CD4-positive, alpha-beta memory T cell (primary cell): ENCODE data around the gene NTNG1. TPM values are rescaled to one million over a fixed set of nuclear protein-coding genes. Genes with fewer than 3 reads are reported as not detected.

ENCODE experiments used
- CTCF ChIA-PET: fragments of 350-600 bp; sonication (Branson Sonifier 250); formaldehyde crosslinking; loops from one replicate; lab custom pipeline; 2021; ENCODE audit warnings: inconsistent platforms; ENCODE audit not compliant: partially characterized antibody; lab: Charles Lee
- POLR2A ChIA-PET: fragments of 350-600 bp; sonication (Branson Sonifier 250); formaldehyde crosslinking; loops from one replicate; lab custom pipeline; 2021; ENCODE audit not compliant: partially characterized antibody; lab: Charles Lee
- DNase-seq, 5 donors: peaks; one replicate each; pipeline versions ENCODE4 v3.0.0 to v3.0.0-alpha.2; 2020 to 2022; ENCODE audit warnings: mixed read lengths in 1 of 5
- H3K27ac ChIP-seq: one replicate; pipeline ENCODE4 v1.7.0; 2013; ENCODE audit warnings: low read depth, low read length
- H3K27me3 ChIP-seq: 2 replicates; pipeline ENCODE4 v1.7.0; 2013; ENCODE audit warnings: mild to moderate bottlenecking, low read length, moderate library complexity; ENCODE audit not compliant: insufficient read depth
- H3K36me3 ChIP-seq: 2 replicates; pipeline ENCODE4 v1.7.0; 2013; ENCODE audit warnings: mild to moderate bottlenecking, low read length, moderate library complexity; ENCODE audit not compliant: insufficient read depth
- H3K4me1 ChIP-seq: 2 replicates; pipeline ENCODE4 v1.7.0; 2013; ENCODE audit warnings: mild to moderate bottlenecking, low read length, moderate library complexity; ENCODE audit not compliant: insufficient read depth
- H3K4me3 ChIP-seq, 2 donors: one replicate each; pipeline ENCODE4 v1.7.0; 2013; ENCODE audit warnings: low read length in 2 of 2, mild to moderate bottlenecking in 1 of 2
- H3K9me3 ChIP-seq, 2 donors: one replicate each; pipeline ENCODE4 v1.7.0; 2013; ENCODE audit warnings: low read length in 2 of 2, control low read depth in 1 of 2; ENCODE audit not compliant: control insufficient read depth in 1 of 2
- H3K27ac Mint-ChIP-seq, 7 donors: one replicate each; pipeline ENCODE4 v1.8.0; 2020 to 2021; ENCODE audit warnings: mixed read lengths in 7 of 7, mild to moderate bottlenecking in 6 of 7, inconsistent platforms in 3 of 7, moderate library complexity in 3 of 7
- H3K27me3 Mint-ChIP-seq, 2 donors: one replicate each; pipeline ENCODE4 v1.8.0; 2020 to 2021; ENCODE audit warnings: mixed read lengths in 2 of 2
- H3K36me3 Mint-ChIP-seq, 2 donors: one replicate each; pipeline ENCODE4 v1.8.0; 2020 to 2021; ENCODE audit warnings: mixed read lengths in 2 of 2, inconsistent platforms in 1 of 2, mild to moderate bottlenecking in 1 of 2
- H3K4me1 Mint-ChIP-seq, 4 donors: one replicate each; pipeline ENCODE4 v1.8.0; 2020 to 2021; ENCODE audit warnings: mixed read lengths in 4 of 4, mild to moderate bottlenecking in 1 of 4
- H3K4me3 Mint-ChIP-seq, 8 donors: one replicate each; pipeline ENCODE4 v1.8.0; 2020 to 2021; ENCODE audit warnings: mixed read lengths in 8 of 8, mild to moderate bottlenecking in 7 of 8, moderate library complexity in 6 of 8, inconsistent platforms in 3 of 8
- H3K9me3 Mint-ChIP-seq, 8 donors: one replicate each; pipeline ENCODE4 v1.8.0; 2020 to 2021; ENCODE audit warnings: mixed read lengths in 8 of 8, mild to moderate bottlenecking in 5 of 8, inconsistent platforms in 3 of 8, moderate library complexity in 1 of 8
- intact Hi-C: fragments of 100-400 bp; cut with micrococcal nuclease; formaldehyde crosslinking; loops from one replicate; pipeline ENCODE4 v1.15.1; 2023
- polyA plus RNA-seq, 2 donors: library from polyadenylated mRNA; unstranded; fragments of 300-500 nt; fragmentation: Illumina TruSeq; gene quantifications; one replicate each; pipeline ENCODE4 v1.2.3, GENCODE V29; 2021
- total RNA-seq, 2 experiments: library from RNA; stranded (reverse); gene quantifications; one replicate each; pipeline ENCODE4 v1.2.3, GENCODE V29; 2021

NTNG1 gene
- total and polyA plus RNA-seq, 4 experiments from 2014 or later, result not detected

- POLR2A ChIA-PET, result no interaction called here
- H3K4me3 ChIP-seq, result no peak overlapping the region
- intact Hi-C loops, result no loop called here
Measured at GRCh38 chr1:107413951-107414350, 273.1 kb downstream of the NTNG1 start.

GRCh38 chr1:107414550-107414949 lies 273.7 kb downstream of the NTNG1 start:
- no peaks in the 10 kb centered on the region for H3K4me1 Mint-ChIP-seq
- ChIA-PET POLR2A (no interaction called here), CTCF (no interaction called here)
- H3K36me3 Mint-ChIP-seq, result no peaks in the 10 kb centered on the region
- H3K4me3 ChIP-seq, result no peak overlapping the region
- H3K27me3 Mint-ChIP-seq, result peaks cover 0 to 2% of the 10 kb centered on the region in 2 donors
- intact Hi-C loops, result no loop called here
- no peak overlapping the region for H3K27ac Mint-ChIP-seq
- H3K9me3 ChIP-seq, result no peaks in the 10 kb centered on the region
- no peaks in the 10 kb centered on the region for H3K36me3 ChIP-seq
- no peaks in the 10 kb centered on the region for H3K27me3 ChIP-seq
- no peak overlapping the region for H3K4me3 Mint-ChIP-seq
- H3K9me3 Mint-ChIP-seq, result peaks cover 0 to 3% (median 0%) of the 10 kb centered on the region in 8 donors
- no peak for DNase-seq
- no peak overlapping the region for H3K27ac ChIP-seq
- H3K4me1 ChIP-seq, result no peaks in the 10 kb centered on the region

More at GRCh38 chr1:107413951-107414350, 273.1 kb downstream of the NTNG1 start:
- Mint-ChIP-seq H3K4me1 (no peaks in the 10 kb centered on the region), H3K9me3 (peaks cover 0 to 3% (median 0%) of the 10 kb centered on the region in 8 donors), H3K27me3 (peaks cover 0 to 2% of the 10 kb centered on the region in 2 donors), H3K27ac (no peak overlapping the region), H3K4me3 (no peak overlapping the region), H3K36me3 (no peaks in the 10 kb centered on the region)
- Histone ChIP-seq H3K36me3 (no peaks in the 10 kb centered on the region), H3K4me1 (no peaks in the 10 kb centered on the region), H3K9me3 (no peaks in the 10 kb centered on the region), H3K27me3 (no peaks in the 10 kb centered on the region), H3K27ac (no peak overlapping the region)
- CTCF ChIA-PET, result no interaction called here
- no peak for DNase-seq

DNA sequence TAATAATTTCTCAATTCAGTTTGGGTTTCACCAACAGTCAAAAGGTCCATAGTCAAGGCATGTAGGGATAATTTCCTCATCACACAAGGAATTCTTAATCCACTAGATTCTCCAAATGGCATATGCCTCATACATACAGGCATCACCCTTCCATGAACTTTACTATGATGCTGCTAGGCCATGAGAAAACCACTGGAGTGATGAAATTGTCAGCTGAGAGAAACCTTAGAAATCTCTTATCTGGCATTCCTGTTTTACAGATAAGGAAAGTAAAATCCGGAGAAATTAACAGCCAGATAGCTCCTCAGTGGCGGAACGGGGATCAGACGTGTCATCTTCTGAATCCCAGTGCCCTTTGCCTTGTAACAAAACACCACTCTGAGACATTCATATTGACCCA lies 274.4 kb downstream of the NTNG1 start:
- Histone ChIP-seq H3K4me3 (no peak overlapping the region), H3K27ac (no peak overlapping the region), H3K4me1 (no peaks in the 10 kb centered on the region), H3K36me3 (no peaks in the 10 kb centered on the region), H3K9me3 (no peaks in the 10 kb centered on the region), H3K27me3 (no peaks in the 10 kb centered on the region)
- Mint-ChIP-seq H3K9me3 (peaks cover 0 to 3% (median 0%) of the 10 kb centered on the region in 8 donors), H3K4me1 (no peaks in the 10 kb centered on the region), H3K4me3 (no peak overlapping the region), H3K27me3 (peaks cover 0 to 2% of the 10 kb centered on the region in 2 donors), H3K36me3 (no peaks in the 10 kb centered on the region), H3K27ac (no peak overlapping the region)
- CTCF ChIA-PET, result no interaction called here
- intact Hi-C loops, result no loop called here
- POLR2A ChIA-PET, result no interaction called here
- DNase-seq, result no peak

DNA sequence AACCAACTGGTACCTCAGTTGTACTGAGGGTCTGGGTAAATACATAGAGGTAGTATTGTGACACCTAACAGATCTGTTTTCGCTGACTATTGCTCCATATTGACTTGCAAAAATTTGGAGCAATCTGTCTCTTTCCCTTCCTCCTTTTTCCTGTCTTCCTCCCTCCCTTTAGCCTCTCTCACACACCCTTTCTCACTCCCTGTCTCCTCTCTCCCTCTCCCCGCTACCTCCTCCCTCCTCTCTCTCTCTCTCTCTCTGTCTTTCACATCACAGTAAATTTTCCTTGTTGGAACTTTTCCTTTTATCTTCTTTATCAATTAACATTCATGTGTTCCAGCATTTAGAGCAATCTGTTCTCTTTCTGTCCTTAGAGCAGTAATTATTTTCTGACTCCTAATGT lies 278.2 kb downstream of the NTNG1 start:
- no peaks in the 10 kb centered on the region for H3K27me3 ChIP-seq
- no peaks in the 10 kb centered on the region for H3K9me3 ChIP-seq
- Mint-ChIP-seq H3K9me3 (no peaks in the 10 kb centered on the region), H3K4me1 (no peaks in the 10 kb centered on the region), H3K27ac (no peak overlapping the region), H3K4me3 (no peak overlapping the region), H3K27me3 (peaks cover 2% of the 10 kb centered on the region in 2 donors), H3K36me3 (no peaks in the 10 kb centered on the region)
- no peak overlapping the region for H3K4me3 ChIP-seq
- no peak for DNase-seq
- POLR2A ChIA-PET, result no interaction called here
- CTCF ChIA-PET, result no interaction called here
- no peaks in the 10 kb centered on the region for H3K4me1 ChIP-seq
- no peak overlapping the region for H3K27ac ChIP-seq
- no peaks in the 10 kb centered on the region for H3K36me3 ChIP-seq
- intact Hi-C loops, result no loop called here

GRCh38 chr1:107422901-107423300 lies 282.1 kb downstream of the NTNG1 start:
- Mint-ChIP-seq H3K4me3 (no peak overlapping the region), H3K27me3 (peaks cover 2 to 4% of the 10 kb centered on the region in 2 donors), H3K36me3 (no peaks in the 10 kb centered on the region), H3K4me1 (no peaks in the 10 kb centered on the region), H3K27ac (no peak overlapping the region), H3K9me3 (peaks cover 0 to 4% (median 0%) of the 10 kb centered on the region in 8 donors)
- no peaks in the 10 kb centered on the region for H3K9me3 ChIP-seq
- ChIA-PET CTCF (no interaction called here), POLR2A (no interaction called here)
- H3K4me1 ChIP-seq, result no peaks in the 10 kb centered on the region
- no peaks in the 10 kb centered on the region for H3K36me3 ChIP-seq
- intact Hi-C loops, result no loop called here
- no peak for DNase-seq
- H3K27ac ChIP-seq, result no peak overlapping the region
- no peak overlapping the region for H3K4me3 ChIP-seq
- no peaks in the 10 kb centered on the region for H3K27me3 ChIP-seq

DNA sequence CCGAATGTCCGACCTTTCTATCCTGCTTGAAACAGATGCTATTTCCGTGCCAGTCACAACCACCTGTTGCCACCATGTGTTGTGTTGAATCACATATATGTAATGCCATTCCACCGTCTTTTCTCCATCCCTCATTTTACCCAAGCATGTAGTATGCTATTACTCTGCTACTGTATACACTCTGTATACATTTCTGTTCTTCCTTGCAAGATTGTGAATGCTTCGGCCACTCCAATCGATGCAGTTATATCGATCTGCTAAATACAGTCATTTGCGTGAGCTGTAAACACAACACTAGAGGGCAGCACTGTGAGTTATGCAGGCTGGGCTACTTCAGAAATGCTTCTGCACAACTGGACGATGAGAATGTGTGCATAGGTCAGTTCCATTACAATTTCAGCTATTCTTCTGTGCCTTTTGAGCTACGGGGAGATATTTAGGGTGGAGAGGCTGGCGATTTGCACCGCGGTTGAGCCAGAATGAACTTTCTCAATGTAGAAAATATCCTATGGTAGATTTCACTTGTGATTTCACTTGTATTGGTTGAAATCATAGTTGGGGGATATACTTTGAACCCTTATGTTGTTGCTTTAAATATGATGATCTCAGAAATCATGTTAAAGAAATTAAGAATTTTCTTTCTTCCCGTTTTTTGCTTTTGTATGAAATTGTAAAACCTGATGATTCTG lies 289.8 kb downstream of the NTNG1 start:
- Histone ChIP-seq H3K9me3 (no peaks in the 10 kb centered on the region), H3K27ac (no peak overlapping the region), H3K4me3 (no peak overlapping the region), H3K4me1 (no peaks in the 10 kb centered on the region), H3K36me3 (no peaks in the 10 kb centered on the region), H3K27me3 (no peaks in the 10 kb centered on the region)
- peak in 1 of 5 donors; percentile 0 for DNase-seq
- Mint-ChIP-seq H3K4me3 (peak overlapping the region in 1 of 8 donors; percentile 22), H3K36me3 (no peaks in the 10 kb centered on the region), H3K27me3 (peaks cover 5 to 6% of the 10 kb centered on the region in 2 donors), H3K4me1 (no peaks in the 10 kb centered on the region), H3K27ac (no peak overlapping the region), H3K9me3 (peaks cover 0 to 4% (median 0%) of the 10 kb centered on the region in 8 donors)
- CTCF ChIA-PET, result interaction anchor here (1.1 kb wide), 1 partner anchor 8 kb away, joined by 3 read pairs; no protein-coding TSS in a partner anchor
- POLR2A ChIA-PET, result no interaction called here
- intact Hi-C loops, result no loop called here

- Mint-ChIP-seq H3K4me1 (no peaks in the 10 kb centered on the region), H3K27me3 (peaks cover 3 to 6% of the 10 kb centered on the region in 2 donors), H3K4me3 (no peak overlapping the region), H3K9me3 (no peaks in the 10 kb centered on the region), H3K27ac (no peak overlapping the region), H3K36me3 (no peaks in the 10 kb centered on the region)
- ChIA-PET POLR2A (no interaction called here), CTCF (no interaction called here)
- intact Hi-C loops, result no loop called here
- Histone ChIP-seq H3K36me3 (no peaks in the 10 kb centered on the region), H3K27ac (no peak overlapping the region), H3K27me3 (no peaks in the 10 kb centered on the region), H3K4me3 (no peak overlapping the region), H3K4me1 (no peaks in the 10 kb centered on the region), H3K9me3 (no peaks in the 10 kb centered on the region)
- DNase-seq, result no peak
Measured at GRCh38 chr1:107432108-107432507, 291.3 kb downstream of the NTNG1 start.
